ENCODE results near the gene MRPL27. TPM values are rescaled to one million over a fixed set of nuclear protein-coding genes. Genes with fewer than 3 reads are reported as not detected.

Gene MRPL27
- total RNA-seq, 3 donors from 2014 or later = 63.7 to 90.3 (median 80.2) TPM

- no peak overlapping the region for H3K4me3 ChIP-seq
- H3K4me1 ChIP-seq (ENCODE audit: low read depth) = no peaks in the 10 kb centered on the region
- no peaks in the 10 kb centered on the region for H3K36me3 ChIP-seq (ENCODE audit: low read depth)
- TF ChIP-seq CTCF (IDR thresholded peaks at IDR 0.05) = no peak
- ATAC-seq (no peak), DNase-seq (no peak)
- no peaks in the 10 kb centered on the region for H3K9me3 ChIP-seq
- intact Hi-C loops (cut with DNase I, micrococcal nuclease) = no loop called here
Measured at GRCh38 chr17:50332196-50332595, 40.8 kb downstream of the MRPL27 start.

GRCh38 chr17:50331085-50331791 is 41.7 kb downstream of the MRPL27 start:
- TF ChIP-seq CTCF (IDR thresholded peaks at IDR 0.05) = no peak
- Histone ChIP-seq H3K4me3 (no peak overlapping the region), H3K4me1 (ENCODE audit: low read depth) (no peaks in the 10 kb centered on the region), H3K9me3 (no peaks in the 10 kb centered on the region), H3K36me3 (ENCODE audit: low read depth) (no peaks in the 10 kb centered on the region)
- ATAC-seq (no peak), DNase-seq (no peak)
- intact Hi-C loops (cut with DNase I, micrococcal nuclease) = no loop called here

GRCh38 chr17:50330151-50330775 is 42.7 kb downstream of the MRPL27 start:
- Histone ChIP-seq H3K36me3 (ENCODE audit: low read depth) (no peaks in the 10 kb centered on the region), H3K4me1 (ENCODE audit: low read depth) (no peaks in the 10 kb centered on the region), H3K4me3 (no peak overlapping the region), H3K9me3 (no peaks in the 10 kb centered on the region)
- intact Hi-C loops (cut with DNase I, micrococcal nuclease) = no loop called here
- DNase-seq (no peak), ATAC-seq (no peak)
- no peak for TF ChIP-seq CTCF (IDR thresholded peaks at IDR 0.05)

GRCh38 chr17:50329716-50330115 is 43.3 kb downstream of the MRPL27 start:
- no peak for TF ChIP-seq CTCF (IDR thresholded peaks at IDR 0.05)
- intact Hi-C loops (cut with DNase I, micrococcal nuclease) = no loop called here

GRCh38 chr17:50328363-50329325 is 44.3 kb downstream of the MRPL27 start:
- intact Hi-C loops (cut with DNase I, micrococcal nuclease) = no loop called here
- H3K36me3 ChIP-seq (ENCODE audit: low read depth) = no peaks in the 10 kb centered on the region
- no peak for TF ChIP-seq CTCF (IDR thresholded peaks at IDR 0.05)
- no peaks in the 10 kb centered on the region for H3K9me3 ChIP-seq
- DNase-seq (peak in 1 of 3 donors; percentile 31), ATAC-seq (peak; percentile 24)
- H3K4me1 ChIP-seq (ENCODE audit: low read depth) = no peaks in the 10 kb centered on the region
- H3K4me3 ChIP-seq = no peak overlapping the region

More at GRCh38 chr17:50329716-50330115, 43.3 kb downstream of the MRPL27 start:
- Histone ChIP-seq H3K36me3 (ENCODE audit: low read depth) (no peaks in the 10 kb centered on the region), H3K4me3 (no peak overlapping the region), H3K9me3 (no peaks in the 10 kb centered on the region), H3K4me1 (ENCODE audit: low read depth) (no peaks in the 10 kb centered on the region)
- ATAC-seq (no peak), DNase-seq (no peak)

All from mucosa of descending colon (tissue), 3 donors.